GM10266 (cell line): Measurements from ENCODE around the gene SATB1.

Experiments
- DNase-seq: peaks from one replicate; pipeline ENCODE4 v3.0.0; 2012; ENCODE audit errors: extremely low spot score
- TF ChIP-seq, protein P1 (sequence below): IDR thresholded peaks from 2 replicates; pipeline ENCODE4 v1.5.1; 2012; ENCODE audit warnings: mild to moderate bottlenecking, low read depth; ENCODE audit not compliant: control insufficient read depth, insufficient read depth; ENCODE audit errors: missing control alignments

Gene SATB1

DNA sequence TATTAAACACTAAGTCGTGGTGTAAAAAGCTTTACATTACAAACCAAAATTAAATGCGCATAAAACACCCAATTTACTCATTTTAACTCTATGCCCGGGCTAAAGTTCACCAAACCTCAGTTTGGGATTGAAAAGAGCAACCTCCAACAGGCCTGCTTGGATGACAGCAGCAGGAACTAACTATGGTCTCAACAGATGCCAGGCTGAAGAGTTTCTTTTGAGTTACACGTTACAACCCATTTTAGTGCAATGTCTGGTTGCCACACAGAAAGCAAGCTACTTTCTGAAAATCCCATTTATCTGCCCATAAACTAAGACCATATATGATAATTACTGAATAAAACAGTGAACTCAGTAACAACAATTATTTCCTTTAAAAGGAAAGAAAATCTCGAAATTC, 2.2 kb downstream of the SATB1 start:
- TF ChIP-seq, protein P1, sequence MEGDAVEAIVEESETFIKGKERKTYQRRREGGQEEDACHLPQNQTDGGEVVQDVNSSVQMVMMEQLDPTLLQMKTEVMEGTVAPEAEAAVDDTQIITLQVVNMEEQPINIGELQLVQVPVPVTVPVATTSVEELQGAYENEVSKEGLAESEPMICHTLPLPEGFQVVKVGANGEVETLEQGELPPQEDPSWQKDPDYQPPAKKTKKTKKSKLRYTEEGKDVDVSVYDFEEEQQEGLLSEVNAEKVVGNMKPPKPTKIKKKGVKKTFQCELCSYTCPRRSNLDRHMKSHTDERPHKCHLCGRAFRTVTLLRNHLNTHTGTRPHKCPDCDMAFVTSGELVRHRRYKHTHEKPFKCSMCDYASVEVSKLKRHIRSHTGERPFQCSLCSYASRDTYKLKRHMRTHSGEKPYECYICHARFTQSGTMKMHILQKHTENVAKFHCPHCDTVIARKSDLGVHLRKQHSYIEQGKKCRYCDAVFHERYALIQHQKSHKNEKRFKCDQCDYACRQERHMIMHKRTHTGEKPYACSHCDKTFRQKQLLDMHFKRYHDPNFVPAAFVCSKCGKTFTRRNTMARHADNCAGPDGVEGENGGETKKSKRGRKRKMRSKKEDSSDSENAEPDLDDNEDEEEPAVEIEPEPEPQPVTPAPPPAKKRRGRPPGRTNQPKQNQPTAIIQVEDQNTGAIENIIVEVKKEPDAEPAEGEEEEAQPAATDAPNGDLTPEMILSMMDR: no peak
- DNase-seq: no peak

DNA sequence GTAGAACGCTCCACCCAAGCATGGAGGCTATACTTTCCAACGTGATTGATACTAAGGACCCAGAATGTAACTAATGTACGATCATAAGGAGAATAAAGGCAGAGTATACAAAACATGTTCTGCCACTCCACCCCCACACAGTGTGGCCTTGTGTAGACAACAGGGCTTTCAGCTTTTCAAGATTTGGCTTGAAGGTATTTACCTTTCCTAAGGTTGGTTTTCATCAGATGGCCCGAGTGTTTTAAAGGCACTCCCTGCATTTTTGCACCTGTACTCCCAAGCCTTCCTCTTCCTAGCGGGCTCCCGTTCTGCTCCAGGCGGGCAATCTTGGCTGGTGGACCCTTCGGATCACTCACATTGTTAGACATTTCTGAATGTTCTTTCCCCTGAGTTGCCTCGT, 4.6 kb downstream of the SATB1 start:
- DNase-seq: no peak
- TF ChIP-seq, protein P1: no peak

DNA sequence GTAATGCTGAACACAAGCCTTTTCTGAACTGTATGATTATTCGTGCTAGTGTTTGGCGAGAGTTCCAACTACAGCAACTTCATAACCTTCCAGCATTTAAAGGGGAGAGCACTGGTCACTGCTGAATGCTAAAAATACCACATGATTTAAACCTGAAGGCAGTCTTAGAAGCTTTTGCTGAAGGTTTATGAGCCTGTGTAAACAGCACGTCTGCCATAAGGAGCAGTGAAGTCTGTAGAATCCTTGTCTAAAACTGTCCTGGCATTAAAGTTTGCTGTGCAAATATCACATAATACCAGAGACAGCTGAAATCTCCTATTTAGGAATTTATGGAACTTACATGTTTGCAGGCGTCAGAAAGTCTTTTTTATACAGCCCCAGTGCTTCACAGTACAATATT, 5.9 kb downstream of the SATB1 start:
- DNase-seq: no peak
- TF ChIP-seq, protein P1: no peak

DNA sequence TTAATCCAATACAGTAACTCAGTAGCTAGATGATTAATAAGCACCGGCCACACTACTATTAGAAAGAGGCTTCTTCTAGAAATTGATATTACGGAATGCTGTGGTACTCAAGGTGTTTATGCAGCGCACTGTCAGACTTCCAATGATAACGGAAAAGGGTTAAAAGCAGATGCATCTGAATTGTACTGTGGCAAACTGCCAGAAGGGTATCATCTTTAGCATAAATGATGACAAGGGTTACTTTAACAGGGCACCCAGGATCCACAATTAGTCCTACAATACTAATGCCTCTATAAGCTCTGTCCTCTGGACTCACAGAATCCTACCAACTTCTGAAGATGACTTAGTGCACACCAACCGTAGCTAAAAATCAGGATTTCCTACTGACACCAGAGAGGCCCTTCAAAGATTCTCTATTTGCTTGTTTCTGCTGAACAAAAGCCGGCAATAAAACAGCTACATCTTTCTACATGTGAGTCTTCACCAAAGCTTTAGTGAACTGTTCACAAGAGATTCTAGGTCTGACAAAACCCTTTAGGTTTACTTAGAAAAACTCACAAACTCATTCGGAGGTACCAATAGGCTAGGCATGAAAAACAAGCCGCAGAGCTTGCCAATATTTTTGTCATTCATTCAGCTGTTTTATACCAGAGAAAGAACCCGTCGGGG, 7.1 kb downstream of the SATB1 start:
- TF ChIP-seq, protein P1: no peak
- no peak for DNase-seq

DNA sequence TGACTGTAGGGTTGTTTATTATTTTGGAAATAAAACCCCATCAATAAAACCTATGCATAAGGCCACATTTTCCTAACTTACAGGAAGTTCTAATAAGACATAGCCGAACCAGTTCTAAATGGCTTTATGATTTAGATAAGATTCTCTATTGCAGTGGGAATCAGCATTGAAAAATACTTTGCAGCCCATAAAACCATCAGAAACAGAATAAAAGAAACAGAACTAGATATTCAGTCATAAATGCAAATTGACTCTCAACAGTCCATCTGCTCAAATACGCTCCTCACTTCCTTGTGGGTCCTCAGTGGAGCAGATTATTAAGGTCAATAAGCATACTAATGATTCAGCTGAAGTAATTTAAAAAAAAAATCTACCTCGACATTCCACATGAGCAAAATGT, 8.8 kb downstream of the SATB1 start:
- TF ChIP-seq, protein P1: no peak
- DNase-seq: no peak

DNA sequence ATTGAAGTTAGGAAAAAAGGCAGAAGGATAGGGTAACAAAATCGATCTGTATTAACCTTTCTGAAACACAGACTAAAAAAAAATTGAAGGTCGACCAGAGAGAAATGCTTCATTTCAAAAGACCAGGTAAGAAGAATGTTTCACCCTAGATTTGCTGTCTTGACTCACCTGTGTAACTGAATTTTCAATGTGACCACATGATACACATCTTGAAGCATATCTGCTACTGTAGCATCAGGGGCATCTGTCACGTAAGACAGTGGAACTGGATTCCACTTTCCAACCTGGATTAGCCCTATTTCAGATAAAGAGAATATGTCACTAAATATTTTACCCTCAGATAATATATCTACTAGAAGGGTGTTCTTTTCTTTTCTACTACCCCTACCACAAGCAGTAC, 9.3 kb downstream of the SATB1 start:
- TF ChIP-seq, protein P1: no peak

DNA sequence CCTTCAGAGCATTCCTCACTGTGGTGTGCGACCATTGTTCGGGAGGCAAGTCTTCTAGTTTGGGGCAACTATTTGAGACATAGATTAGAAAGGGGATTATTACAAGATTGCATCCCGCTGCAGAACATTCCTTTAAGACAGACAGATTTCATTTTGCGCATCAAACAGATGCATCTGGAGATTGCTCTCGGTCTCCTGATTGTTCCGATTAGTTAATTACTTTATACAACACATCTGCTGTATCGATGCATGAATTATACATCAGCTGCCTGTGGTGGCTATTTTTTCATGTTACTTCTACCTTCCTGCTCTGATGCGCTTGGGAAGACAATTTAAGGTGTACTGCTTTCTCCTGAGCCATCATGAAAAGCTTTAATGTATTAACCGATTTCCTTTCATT, 10.0 kb downstream of the SATB1 start:
- TF ChIP-seq, protein P1: no peak

More for the DNA sequence above, 9.3 kb downstream of the SATB1 start:
- DNase-seq: no peak

More for the DNA sequence above, 10.0 kb downstream of the SATB1 start:
- DNase-seq: no peak
